GM21367 (cell line): ENCODE results near the gene AGTRAP.

Source experiments
- ATAC-seq: cut with Tn5 transposase; IDR thresholded peaks from one replicate; pipeline ENCODE4 v1.9.1; 2021; ENCODE audit not compliant: unreplicated experiment

AGTRAP gene

DNA sequence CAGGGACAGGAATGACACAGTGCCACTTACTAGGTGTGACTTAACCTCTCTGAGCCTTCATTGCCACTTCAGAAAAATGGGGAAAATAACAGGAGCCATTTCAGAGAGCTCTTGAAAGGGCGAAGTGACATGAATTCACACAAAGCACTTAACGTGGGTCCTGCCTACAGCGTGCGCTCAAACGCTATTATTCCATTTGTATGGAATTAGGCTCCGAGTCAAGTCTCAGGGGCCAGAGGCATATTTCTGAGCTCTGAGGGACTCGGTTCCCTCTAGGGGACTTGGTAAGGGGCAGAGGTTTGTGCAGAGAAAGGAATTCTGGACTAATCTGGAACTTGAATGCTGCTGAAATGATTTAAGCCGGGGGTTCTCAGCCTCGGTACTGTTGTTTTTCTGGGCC is 30.3 kb upstream of the AGTRAP start:
- no peak for ATAC-seq

- ATAC-seq, result no peak
Measured at GRCh38 chr1:11706292-11706691, 29.6 kb upstream of the AGTRAP start.

DNA sequence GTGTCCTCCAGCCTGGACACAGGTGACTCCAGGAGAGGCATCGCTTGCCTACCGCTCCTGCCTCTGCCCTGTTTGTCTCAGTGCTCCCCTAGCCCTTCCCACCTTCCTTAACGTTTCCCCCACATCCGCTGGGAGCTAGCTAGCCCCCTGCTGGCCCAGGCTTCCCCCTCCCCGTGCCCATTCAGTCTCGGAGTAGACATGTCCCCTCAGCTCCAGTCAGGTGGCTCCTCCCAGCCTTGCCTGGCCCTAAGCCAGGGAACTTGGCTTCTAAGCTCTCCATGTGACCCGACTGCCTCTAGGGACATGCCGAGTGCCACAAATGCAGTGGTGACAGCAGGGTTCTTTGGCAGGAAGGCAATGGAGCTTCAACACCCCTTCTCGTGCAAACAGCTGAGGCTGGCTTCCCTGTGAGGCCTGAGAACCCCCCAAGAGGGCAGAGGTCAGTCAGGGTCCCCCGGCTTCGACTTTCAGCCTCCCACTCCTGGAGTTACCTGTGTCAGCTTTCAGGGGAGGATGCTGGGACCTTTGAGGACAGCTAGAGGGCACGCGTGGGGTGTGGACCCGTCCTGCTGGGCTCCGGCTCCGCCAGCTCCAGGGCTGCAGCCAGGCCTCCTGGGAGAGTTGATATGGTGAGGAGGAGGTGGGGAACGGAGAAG is 28.2 kb upstream of the AGTRAP start:
- no peak for ATAC-seq

GRCh38 chr1:11708554-11709350 is 27.2 kb upstream of the AGTRAP start:
- no peak for ATAC-seq

DNA sequence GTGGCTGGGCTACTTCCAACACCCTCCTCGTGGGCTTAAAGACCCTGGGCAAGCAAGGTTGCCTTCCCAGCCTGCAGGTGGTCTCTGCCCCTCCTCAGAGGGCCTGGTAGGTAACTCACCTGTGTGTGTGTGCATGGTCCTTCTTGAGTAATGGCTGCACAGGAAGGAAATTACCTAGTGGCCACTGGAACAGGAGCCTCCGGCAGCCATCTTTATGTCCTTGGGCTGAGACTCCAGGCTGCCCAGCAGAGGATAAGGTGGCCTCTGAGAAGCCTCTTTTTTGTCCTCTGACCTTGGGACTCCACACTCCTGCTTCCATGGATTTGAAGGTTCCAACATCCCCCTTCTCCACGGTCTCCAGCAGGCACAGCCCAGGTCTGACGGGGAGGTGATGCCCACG is 24.4 kb upstream of the AGTRAP start:
- ATAC-seq, result no peak

GRCh38 chr1:11712285-11712684 is 23.7 kb upstream of the AGTRAP start:
- ATAC-seq, result no peak

GRCh38 chr1:11713095-11713494 is 22.8 kb upstream of the AGTRAP start:
- ATAC-seq, result no peak

DNA sequence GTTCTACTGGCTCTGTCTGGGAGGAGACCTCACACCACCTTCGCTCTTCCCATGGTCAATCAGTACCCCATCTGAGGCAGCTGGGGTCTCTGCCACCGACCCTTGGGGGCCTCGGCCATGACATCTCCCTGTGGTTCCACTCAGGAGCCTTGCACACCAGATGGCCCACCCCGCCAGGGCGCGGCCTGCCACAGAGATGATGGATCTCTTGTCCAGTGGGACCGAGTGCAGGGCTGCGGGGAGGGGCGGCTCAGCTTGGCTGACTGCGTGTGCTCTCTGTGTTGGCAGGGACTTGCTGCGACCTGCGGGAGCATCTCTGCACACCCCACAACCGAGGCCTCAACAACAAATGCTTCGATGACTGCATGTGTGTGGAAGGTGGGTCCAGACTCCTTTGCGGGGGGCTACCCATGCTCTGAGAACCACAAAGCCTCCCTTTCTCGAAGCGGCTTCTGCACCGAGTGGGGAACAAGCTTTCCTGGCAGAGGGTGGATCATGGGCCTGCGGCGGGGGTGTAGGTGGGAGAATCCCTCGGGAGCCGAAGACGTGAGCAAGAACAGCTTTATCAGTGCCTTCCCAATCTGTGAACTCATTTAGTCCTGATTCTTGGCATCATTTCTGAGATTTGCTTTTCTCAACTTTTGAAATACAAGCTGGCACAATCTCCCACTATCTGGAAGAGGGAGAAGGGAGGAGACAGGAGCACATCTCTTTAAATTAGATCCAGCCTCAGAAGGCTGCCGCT is 20.9 kb upstream of the AGTRAP start:
- no peak for ATAC-seq

- ATAC-seq, result no peak
Measured at GRCh38 chr1:11719313-11720032, 16.5 kb upstream of the AGTRAP start.

DNA sequence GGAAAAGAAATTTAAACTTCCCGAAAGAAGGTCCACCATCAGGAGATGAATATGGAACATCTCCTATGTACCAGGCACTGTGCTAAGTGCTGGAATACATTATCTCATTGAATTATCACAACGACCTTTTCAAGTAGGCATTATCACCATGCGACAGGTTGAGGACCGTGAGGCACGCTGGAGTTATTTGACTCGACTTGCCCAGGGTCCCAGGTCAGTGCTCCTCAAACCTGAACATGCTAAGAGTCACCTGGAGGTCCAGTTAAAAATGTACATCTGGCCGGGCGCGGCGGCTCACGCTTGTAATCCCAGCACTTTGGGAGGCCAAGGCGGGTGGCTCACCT is 15.9 kb upstream of the AGTRAP start:
- no peak for ATAC-seq

- ATAC-seq, result no peak
Measured at GRCh38 chr1:11720525-11720924, 15.4 kb upstream of the AGTRAP start.

DNA sequence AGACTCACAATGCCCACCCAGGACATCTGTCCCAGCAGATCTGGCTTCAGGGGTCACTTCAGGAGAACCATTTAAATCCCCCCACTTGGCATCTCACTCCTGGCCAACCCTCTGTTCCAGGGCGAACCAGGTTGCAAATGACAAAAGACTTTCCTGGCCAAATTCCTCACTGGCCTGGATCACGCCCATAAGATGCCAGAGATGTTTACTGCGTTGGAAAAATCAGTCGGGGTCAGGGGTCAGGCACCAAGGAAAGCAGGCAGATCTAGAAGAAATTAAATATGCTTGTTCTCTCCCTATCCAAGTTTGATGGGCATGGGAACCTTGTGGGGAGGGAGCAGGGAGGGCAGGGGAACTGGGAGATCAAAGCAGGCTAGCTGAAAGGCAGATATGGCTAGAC is 14.6 kb upstream of the AGTRAP start:
- ATAC-seq, result no peak

DNA sequence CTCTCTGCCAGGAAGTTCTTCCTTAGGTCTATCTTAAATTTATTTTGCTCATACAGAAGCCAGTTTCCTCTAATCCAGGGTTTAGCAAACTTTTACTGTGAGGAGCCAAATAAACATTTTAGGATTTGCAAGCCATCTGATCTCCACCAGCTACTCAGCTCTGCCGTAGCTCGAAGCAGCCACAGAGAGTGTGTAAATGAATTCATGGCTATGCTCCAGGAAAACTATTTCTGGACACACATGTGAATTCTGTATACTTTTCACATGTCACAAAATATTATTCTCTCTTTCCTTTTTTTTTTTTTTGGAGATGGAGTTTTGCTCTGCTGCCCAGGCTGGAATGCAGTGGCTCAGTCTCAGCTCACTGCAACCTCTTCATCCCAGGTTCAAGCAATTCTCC is 13.4 kb upstream of the AGTRAP start:
- ATAC-seq, result no peak

- no peak for ATAC-seq
Measured at GRCh38 chr1:11725616-11726015, 10.3 kb upstream of the AGTRAP start.

GRCh38 chr1:11727119-11727518 is 8.8 kb upstream of the AGTRAP start:
- no peak for ATAC-seq

- no peak for ATAC-seq
Measured at GRCh38 chr1:11728126-11728806, 7.7 kb upstream of the AGTRAP start.

DNA sequence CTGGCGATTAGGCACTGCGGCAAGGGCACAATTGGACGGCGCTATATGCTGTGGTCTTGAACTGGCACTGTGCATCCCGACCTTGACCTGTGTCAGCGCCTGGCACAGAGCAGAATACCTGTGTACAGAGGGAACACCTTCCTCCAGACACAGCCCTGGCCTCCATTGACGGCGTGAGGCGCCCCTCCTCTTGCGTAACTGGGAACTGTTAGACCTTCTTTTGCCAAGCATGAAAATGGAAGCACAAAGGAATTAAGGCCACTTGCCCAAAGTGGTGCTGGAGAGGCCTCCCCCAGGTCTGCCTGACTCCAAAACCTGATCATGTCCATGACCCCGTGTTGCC is 6.8 kb upstream of the AGTRAP start:
- no peak for ATAC-seq

- no peak for ATAC-seq
Measured at GRCh38 chr1:11729498-11730428, 6.2 kb upstream of the AGTRAP start.

DNA sequence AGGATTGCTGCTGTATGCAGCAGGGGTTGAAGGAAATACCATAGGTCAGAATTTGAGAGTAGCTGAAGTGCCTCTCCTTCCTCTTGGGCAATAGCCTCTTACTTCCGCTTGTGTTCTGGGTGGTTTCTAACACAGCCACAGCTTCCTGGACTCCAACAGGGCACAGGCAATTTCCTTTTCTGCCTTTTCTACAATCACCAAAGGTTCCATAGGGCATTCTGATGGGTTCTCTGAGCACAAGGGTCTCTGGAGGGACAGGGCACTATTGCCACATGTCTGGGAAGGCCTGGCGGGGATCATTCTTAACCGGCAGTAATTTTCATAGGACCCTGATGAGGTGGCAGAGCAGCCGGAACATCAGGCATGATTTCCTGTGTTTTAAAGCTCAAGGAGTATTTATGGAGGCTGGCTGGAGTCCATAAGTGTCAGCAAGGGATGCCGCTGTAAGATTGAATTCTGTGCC is 5.5 kb upstream of the AGTRAP start:
- no peak for ATAC-seq
